Hematopoietic multipotent progenitor cell treated with erythropoietin and hydrocortisone succinate and interleukin-3 and kit ligand, for 8 days (in vitro differentiated cells): ENCODE results near the gene RPS15.

Experiments
- DNase-seq: peaks from one replicate; pipeline ENCODE4 v3.0.0-alpha.2; 2015

RPS15 gene

GRCh38 chr19:1455002-1455335 lies 16.8 kb downstream of the RPS15 start:
- DNase-seq, result peak; percentile 59

- DNase-seq, result peak; percentile 87
Measured at GRCh38 chr19:1455336-1456120, 17.3 kb downstream of the RPS15 start.

DNA sequence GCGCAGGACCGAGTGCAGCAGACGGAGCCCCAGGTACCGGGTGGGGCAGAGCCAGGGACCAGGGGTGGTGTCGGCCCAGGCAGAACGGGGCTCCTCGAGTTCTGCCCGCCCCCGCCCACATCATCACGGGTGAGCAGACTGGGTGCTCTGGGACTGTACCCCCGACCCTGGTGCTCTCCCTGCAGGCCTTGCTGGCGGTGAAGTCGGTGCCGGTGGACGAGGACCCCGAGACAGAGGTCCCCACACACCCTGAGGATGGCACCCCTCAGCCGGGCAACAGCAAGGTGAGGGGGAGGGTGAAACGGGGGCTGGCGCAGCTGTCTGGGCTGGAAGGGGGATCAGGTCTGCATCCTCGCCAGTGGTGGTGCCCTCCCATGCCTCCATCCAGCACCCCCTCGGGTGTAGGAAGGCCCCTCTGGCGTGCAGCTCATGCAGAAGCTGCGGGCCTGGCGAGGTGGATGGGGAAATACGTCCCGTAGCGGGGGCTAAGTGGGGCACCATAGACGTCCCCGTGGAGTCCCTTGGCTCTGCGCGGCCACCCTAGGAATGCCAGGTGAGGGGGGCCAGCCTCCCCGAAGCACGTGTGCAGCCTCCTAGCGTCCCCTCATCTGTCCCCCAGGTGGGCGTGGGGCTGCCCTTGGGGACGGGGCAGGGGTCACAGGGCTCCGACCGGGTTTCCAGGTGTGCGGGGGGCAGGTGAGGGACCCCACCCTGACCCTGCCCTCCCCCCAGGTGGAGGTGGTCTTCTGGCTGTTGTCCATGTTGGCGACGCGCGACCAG lies 18.1 kb downstream of the RPS15 start:
- DNase-seq, result no peak

DNA sequence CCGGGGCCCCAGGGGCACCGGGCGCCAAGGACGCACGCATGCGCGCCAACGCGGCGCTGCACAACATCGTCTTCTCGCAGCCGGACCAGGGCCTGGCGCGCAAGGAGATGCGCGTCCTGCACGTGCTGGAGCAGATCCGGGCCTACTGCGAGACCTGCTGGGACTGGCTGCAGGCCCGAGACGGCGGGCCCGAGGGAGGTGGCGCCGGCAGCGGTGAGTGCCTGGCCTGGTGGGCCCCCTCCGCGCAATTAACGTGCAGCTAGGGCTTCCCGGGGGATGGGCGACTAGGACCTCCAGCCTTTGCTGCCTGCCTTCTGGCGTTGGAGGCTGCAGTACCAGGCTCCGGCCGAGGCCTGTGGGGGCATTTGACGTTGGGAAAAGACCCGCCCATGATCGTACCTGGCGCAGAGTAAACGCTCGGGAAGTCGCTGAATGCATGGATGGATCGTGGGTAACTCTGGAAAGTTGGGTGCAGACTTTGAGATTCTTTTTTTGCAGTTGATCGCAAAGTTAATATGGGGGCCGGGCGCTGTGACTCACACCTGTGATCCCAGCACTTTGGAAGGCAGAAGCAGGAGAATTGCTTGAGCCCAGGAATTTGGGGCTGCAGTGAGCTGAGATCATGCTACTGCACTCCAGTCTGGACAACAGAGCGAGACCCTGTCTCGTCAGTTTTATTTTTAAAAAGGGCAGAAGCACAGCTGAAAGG lies 19.0 kb downstream of the RPS15 start:
- DNase-seq, result no peak

GRCh38 chr19:1457892-1458291 lies 19.7 kb downstream of the RPS15 start:
- no peak for DNase-seq

- DNase-seq, result no peak
Measured at GRCh38 chr19:1459479-1459878, 21.3 kb downstream of the RPS15 start.

- DNase-seq, result no peak
Measured at GRCh38 chr19:1460033-1460995, 22.1 kb downstream of the RPS15 start.

- no peak for DNase-seq
Measured at GRCh38 chr19:1461862-1462261, 23.7 kb downstream of the RPS15 start.

DNA sequence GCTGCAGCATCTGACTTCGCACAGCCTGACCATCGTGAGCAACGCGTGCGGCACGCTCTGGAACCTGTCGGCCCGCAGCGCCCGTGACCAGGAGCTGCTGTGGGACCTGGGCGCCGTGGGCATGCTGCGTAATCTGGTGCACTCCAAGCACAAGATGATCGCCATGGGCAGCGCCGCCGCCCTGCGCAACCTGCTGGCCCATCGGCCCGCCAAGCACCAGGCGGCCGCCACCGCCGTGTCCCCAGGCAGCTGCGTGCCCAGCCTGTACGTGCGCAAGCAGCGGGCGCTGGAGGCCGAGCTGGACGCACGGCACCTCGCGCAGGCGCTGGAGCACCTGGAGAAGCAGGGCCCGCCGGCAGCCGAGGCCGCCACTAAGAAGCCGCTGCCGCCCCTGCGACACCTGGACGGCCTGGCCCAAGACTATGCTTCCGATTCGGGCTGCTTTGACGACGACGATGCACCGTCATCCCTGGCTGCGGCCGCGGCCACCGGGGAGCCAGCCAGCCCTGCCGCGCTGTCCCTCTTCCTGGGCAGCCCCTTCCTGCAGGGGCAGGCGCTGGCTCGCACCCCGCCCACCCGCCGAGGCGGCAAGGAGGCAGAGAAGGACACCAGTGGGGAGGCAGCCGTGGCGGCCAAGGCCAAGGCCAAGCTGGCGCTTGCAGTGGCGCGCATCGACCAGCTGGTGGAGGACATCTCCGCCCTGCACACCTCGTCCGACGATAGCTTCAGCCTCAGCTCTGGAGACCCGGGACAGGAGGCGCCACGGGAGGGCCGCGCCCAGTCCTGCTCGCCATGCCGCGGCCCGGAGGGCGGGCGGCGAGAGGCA lies 27.2 kb downstream of the RPS15 start:
- peak; percentile 61 for DNase-seq

GRCh38 chr19:1466018-1466460 lies 27.8 kb downstream of the RPS15 start:
- no peak for DNase-seq

- no peak for DNase-seq
Measured at GRCh38 chr19:1466461-1467214, 28.4 kb downstream of the RPS15 start.

- no peak for DNase-seq
Measured at GRCh38 chr19:1467215-1467489, 29.0 kb downstream of the RPS15 start.

- DNase-seq, result no peak
Measured at GRCh38 chr19:1467490-1468273, 29.5 kb downstream of the RPS15 start.

DNA sequence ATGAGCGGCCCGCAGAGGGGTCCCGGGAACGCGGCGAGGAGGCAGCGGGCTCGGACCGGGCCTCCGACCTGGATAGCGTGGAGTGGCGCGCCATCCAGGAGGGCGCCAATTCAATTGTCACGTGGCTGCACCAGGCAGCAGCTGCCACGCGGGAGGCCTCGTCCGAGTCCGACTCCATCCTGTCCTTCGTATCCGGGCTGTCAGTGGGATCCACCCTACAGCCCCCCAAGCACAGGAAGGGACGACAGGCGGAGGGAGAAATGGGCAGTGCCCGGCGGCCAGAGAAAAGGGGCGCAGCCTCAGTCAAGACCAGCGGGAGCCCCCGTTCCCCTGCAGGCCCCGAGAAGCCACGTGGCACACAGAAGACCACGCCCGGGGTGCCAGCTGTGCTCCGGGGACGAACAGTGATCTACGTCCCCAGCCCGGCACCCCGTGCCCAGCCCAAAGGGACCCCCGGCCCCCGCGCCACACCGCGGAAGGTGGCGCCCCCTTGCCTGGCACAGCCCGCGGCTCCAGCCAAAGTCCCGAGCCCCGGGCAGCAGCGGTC lies 30.2 kb downstream of the RPS15 start:
- DNase-seq, result no peak

DNA sequence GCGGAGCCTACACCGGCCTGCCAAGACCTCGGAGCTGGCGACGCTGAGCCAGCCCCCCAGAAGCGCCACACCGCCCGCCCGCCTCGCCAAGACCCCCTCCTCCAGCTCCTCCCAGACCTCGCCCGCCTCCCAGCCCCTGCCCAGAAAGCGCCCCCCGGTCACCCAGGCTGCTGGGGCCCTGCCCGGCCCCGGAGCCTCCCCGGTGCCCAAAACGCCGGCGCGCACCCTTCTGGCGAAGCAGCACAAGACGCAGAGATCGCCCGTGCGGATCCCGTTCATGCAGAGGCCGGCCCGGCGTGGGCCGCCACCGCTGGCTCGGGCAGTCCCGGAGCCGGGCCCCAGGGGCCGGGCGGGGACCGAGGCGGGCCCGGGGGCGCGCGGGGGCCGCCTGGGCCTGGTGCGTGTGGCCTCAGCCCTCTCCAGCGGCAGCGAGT lies 30.6 kb downstream of the RPS15 start:
- peak; percentile 32 for DNase-seq

DNA sequence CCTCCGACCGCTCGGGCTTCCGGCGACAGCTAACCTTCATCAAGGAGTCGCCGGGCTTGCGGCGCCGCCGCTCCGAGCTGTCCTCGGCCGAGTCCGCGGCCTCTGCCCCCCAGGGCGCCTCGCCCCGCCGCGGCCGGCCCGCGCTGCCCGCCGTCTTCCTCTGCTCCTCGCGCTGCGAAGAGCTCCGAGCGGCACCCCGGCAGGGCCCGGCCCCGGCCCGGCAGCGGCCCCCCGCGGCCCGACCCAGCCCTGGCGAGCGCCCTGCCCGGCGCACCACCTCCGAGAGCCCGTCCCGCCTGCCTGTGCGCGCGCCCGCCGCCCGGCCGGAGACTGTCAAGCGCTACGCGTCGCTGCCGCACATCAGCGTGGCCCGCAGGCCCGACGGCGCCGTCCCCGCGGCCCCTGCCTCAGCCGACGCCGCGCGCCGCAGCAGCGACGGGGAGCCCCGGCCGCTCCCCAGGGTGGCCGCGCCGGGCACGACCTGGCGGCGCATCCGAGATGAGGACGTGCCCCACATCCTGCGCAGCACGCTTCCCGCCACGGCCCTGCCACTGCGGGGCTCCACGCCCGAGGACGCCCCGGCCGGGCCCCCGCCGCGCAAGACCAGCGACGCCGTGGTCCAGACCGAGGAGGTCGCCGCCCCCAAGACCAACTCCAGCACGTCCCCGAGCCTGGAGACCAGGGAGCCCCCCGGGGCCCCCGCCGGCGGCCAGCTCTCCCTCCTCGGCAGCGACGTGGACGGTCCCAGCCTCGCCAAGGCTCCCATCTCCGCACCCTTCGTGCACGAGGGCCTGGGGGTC lies 31.3 kb downstream of the RPS15 start:
- DNase-seq, result no peak

DNA sequence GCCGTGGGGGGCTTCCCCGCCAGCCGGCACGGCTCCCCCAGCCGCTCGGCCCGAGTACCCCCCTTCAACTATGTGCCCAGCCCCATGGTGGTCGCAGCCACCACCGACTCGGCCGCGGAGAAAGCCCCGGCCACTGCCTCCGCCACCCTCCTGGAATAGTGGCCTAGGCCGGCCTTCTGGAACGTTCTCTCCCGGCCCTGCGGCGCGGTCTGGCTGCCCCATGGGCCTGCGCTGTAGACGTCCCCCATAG lies 31.8 kb downstream of the RPS15 start:
- no peak for DNase-seq

DNA sequence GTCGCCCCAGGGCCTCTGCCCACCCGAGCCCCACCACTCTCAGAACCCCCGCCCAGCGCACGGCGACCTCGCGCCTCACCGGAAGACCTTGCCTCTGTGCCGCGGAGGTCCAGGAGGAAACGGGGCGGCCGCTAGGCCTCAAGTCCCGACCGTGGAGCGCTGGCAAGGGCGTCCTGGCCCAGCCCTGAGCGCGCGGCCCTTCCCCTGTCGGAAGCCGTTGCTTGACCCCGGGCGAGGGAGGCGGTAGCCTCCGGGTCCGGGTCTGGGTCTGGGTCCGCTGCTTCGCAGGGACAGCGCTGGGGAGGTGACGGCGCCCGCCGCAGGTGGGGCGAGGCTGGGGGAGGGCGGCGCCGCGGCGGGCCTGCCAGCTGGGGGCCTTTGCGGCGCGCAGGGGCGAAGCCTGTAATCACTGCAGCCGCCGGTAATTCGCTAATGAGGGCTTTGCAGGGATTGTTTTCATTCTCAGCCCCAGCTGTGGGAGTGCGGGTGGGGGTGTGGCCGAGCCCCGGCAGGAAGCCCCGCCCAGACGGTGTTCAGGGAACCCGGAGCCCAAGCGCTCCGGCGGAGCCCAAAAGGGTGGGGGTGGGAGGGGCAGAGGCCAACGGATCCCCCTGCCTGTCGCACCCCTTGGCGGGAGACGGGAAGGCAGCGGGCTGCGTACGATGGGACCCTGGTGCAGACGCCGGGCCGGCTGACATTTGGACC lies 32.3 kb downstream of the RPS15 start:
- peak; percentile 25 for DNase-seq
